ENCODE results near the gene FNDC5.
A peak's percentile ranks its signal among the peaks of the same experiment; 100 is the strongest.

FNDC5 gene

GRCh38 chr1:32897082-32898049 lies 26.7 kb upstream of the FNDC5 start:
- DNase-seq = no peak

GRCh38 chr1:32896451-32896850 lies 25.7 kb upstream of the FNDC5 start:
- DNase-seq = no peak

GRCh38 chr1:32895325-32896215 lies 24.9 kb upstream of the FNDC5 start:
- no peak for DNase-seq

- DNase-seq = no peak
Observed at GRCh38 chr1:32894681-32895080, 24.0 kb upstream of the FNDC5 start.

GRCh38 chr1:32894019-32894600 lies 23.4 kb upstream of the FNDC5 start:
- no peak for DNase-seq

GRCh38 chr1:32893198-32894018 lies 22.7 kb upstream of the FNDC5 start:
- peak in 27 of 58 donors; percentile 18 to 68 (median 50) for DNase-seq

GRCh38 chr1:32892368-32893197 lies 21.9 kb upstream of the FNDC5 start:
- peak in 50 of 58 donors; percentile 32 to 86 (median 64) for DNase-seq

GRCh38 chr1:32891630-32892029 lies 20.9 kb upstream of the FNDC5 start:
- no peak for DNase-seq

GRCh38 chr1:32891241-32891570 lies 20.5 kb upstream of the FNDC5 start:
- DNase-seq = no peak

- no peak for DNase-seq
Observed at GRCh38 chr1:32890516-32891240, 20.0 kb upstream of the FNDC5 start.

- DNase-seq = no peak
Observed at GRCh38 chr1:32889731-32890278, 19.1 kb upstream of the FNDC5 start.

GRCh38 chr1:32888677-32889420 lies 18.1 kb upstream of the FNDC5 start:
- DNase-seq = no peak

GRCh38 chr1:32888134-32888533 lies 17.4 kb upstream of the FNDC5 start:
- no peak for DNase-seq

- peak in 1 of 58 donors; percentile 48 for DNase-seq
Observed at GRCh38 chr1:32887623-32888022, 16.9 kb upstream of the FNDC5 start.

GRCh38 chr1:32886828-32887414 lies 16.2 kb upstream of the FNDC5 start:
- peak in 4 of 58 donors; percentile 23 to 44 (median 36) for DNase-seq

GRCh38 chr1:32886004-32886827 lies 15.5 kb upstream of the FNDC5 start, which contains the start of gene HPCA:
Gene HPCA, plus strand, starts transcription at chr1:32886491. Its CDS starts 2,408 bp downstream, at chr1:32888899.
- DNase-seq = peak in 11 of 58 donors; percentile 12 to 65 (median 34)

GRCh38 chr1:32885676-32886003 lies 14.9 kb upstream of the FNDC5 start:
- no peak for DNase-seq
